Keratinocyte (primary cell): ENCODE measurements around the gene ZBTB45.

Experiments
- CTCF ChIP-seq, 3 experiments: IDR thresholded peaks in 1 of 3; conservative IDR thresholded peaks in 1 of 3; optimal IDR thresholded peaks in 1 of 3; 2 replicates in 2 of 3; 3 replicates in 1 of 3; pipeline versions ENCODE3 to v1.5.1; 2011; ENCODE audit warnings: low read length in 3 of 3, mild to moderate bottlenecking in 3 of 3, moderate library complexity in 2 of 3, control low read depth in 1 of 3, inconsistent platforms in 1 of 3; ENCODE audit not compliant: insufficient read depth in 2 of 3; ENCODE audit errors: extremely low read depth in 1 of 3
- EZH2 ChIP-seq: IDR thresholded peaks from one replicate; pipeline ENCODE4 v1.6.1; 2012; ENCODE audit warnings: inconsistent platforms, mild to moderate bottlenecking, low read length, moderate library complexity

DNA sequence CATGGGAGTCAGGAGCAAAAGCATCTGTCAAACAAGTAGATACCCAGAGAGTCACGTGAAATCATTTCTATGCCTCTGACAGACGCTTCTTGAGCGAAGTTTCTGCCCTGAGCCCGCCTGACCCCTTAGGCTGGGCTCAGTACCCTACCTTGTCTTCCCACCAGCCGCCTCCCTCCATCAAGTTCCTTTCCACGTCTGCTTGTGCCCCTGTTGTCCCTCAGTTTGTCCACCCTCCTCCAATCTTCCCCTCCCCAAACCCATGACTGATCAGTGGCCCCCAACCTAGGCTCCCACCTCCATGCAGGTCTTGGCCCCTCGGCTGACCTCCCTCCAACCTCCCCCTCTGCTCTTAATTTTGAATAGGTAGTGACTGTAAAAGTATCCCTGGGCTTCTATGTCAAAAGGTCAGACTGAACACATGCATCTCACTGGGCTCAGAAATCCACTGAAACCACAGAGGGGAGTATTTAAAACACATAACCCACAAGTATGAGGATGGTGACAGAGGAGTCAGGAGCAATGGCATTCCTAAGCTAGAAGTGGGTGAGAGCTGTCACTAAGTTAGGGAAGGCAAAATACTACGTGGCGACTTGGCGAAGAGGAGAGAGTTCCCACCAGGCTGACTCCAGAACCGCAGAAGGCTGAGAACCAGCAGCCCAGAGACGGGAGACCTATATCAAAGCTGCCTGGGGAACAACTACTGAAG, 45.2 kb downstream of the ZBTB45 start:
- no peak for TF ChIP-seq EZH2
- no peak for TF ChIP-seq CTCF (optimal IDR thresholded peaks at IDR 0.05 in 1 of 3, IDR thresholded peaks at IDR 0.05 in 1 of 3, conservative IDR thresholded peaks at IDR 0.05 in 1 of 3; ENCODE audit: extremely low read depth in 1 of 3, insufficient read depth in 2 of 3, low read length in 3 of 3)
